IMR-90 (cell line): ENCODE measurements around the gene RIN1. TPM values are rescaled to one million over a fixed set of nuclear protein-coding genes. Genes with fewer than 3 reads are reported as not detected.
A peak's percentile ranks its signal among the peaks of the same experiment; 100 is the strongest.

Source experiments
- ATAC-seq: fragments of 200-7000 bp; cut with Tn5 transposase; 2 replicates; pipeline ENCODE4 v1.9.1; 2020; ENCODE audit warnings: low read depth, mild to moderate bottlenecking, moderate library complexity
- BruUV-seq: library from RNA; stranded (reverse); fragments of 400-500 nt; replicated peaks from 2 replicates; lab custom pipeline; 2021; lab: Mats Ljungman, UMichigan
- CTCF ChIA-PET: fragments of 300-600 bp; formaldehyde crosslinking; extraction: SDS; loops from one replicate; lab custom pipeline; 2021; ENCODE audit warnings: antibody characterized with exemption; lab: Yijun Ruan, JAX
- POLR2A ChIA-PET: fragments of 300-600 bp; sonication (Branson Sonifier 250); formaldehyde crosslinking; loops from one replicate; lab custom pipeline; 2022; ENCODE audit warnings: antibody characterized with exemption; ENCODE audit not compliant: unreplicated experiment; lab: Charles Lee
- DNase-seq: peaks from one replicate; pipeline ENCODE4 v3.0.0; 2013
- H2AFZ ChIP-seq: replicated peaks from 2 replicates; pipeline ENCODE3; 2013; ENCODE audit warnings: low read length, mild to moderate bottlenecking; ENCODE audit not compliant: poor library complexity
- H2AK5ac ChIP-seq: 2 replicates; pipeline ENCODE4 v1.6.1; 2013; ENCODE audit warnings: low read depth, low read length, inconsistent platforms
- H2AK9ac ChIP-seq: replicated peaks from 2 replicates; pipeline ENCODE3; 2013; ENCODE audit warnings: mild to moderate bottlenecking, low read depth, low read length, moderate library complexity; ENCODE audit not compliant: poor library complexity
- H2BK120ac ChIP-seq: 2 replicates; pipeline ENCODE4 v1.6.1; 2013; ENCODE audit warnings: low read depth, low read length, inconsistent platforms
- H2BK15ac ChIP-seq: 3 replicates; pipeline ENCODE4 v1.6.1; 2013; ENCODE audit warnings: low read depth, low read length, inconsistent platforms
- H2BK20ac ChIP-seq: 2 replicates; pipeline ENCODE4 v1.6.1; 2013; ENCODE audit warnings: low read depth, mild to moderate bottlenecking, inconsistent platforms, low read length, moderate library complexity
- H2BK5ac ChIP-seq: 2 replicates; pipeline ENCODE4 v1.6.1; 2013; ENCODE audit warnings: mild to moderate bottlenecking, low read depth, low read length, inconsistent platforms; ENCODE audit not compliant: poor library complexity, severe bottlenecking
- H3K14ac ChIP-seq: replicated peaks from 2 replicates; pipeline ENCODE4 v1.6.1; 2013; ENCODE audit warnings: low read depth, low read length, inconsistent platforms
- H3K18ac ChIP-seq: 2 replicates; pipeline ENCODE4 v1.6.1; 2013; ENCODE audit warnings: low read depth, low read length, control low read depth
- H3K23ac ChIP-seq: 2 replicates; pipeline ENCODE4 v1.6.1; 2013; ENCODE audit warnings: low read depth, low read length, inconsistent platforms
- H3K27ac ChIP-seq: 2 replicates; pipeline ENCODE4 v1.5.1; 2013; ENCODE audit warnings: mild to moderate bottlenecking, control low read depth, low read length; ENCODE audit not compliant: insufficient read depth
- H3K27me3 ChIP-seq: 2 replicates; pipeline ENCODE4 v1.6.1; 2013; ENCODE audit warnings: low read length; ENCODE audit not compliant: control insufficient read depth, insufficient read depth
- H3K36me3 ChIP-seq: 2 replicates; pipeline ENCODE4 v1.6.1; 2013; ENCODE audit warnings: low read length, mixed read lengths; ENCODE audit not compliant: control insufficient read depth, insufficient read depth
- H3K4ac ChIP-seq: 2 replicates; pipeline ENCODE4 v1.6.1; 2013; ENCODE audit warnings: low read depth, low read length, inconsistent platforms
- H3K4me1 ChIP-seq: 2 replicates; pipeline ENCODE4 v1.6.1; 2013; ENCODE audit warnings: low read length, mixed read lengths; ENCODE audit not compliant: control insufficient read depth, insufficient read depth
- H3K4me2 ChIP-seq: 2 replicates; pipeline ENCODE4 v1.6.1; 2013; ENCODE audit warnings: low read depth, mild to moderate bottlenecking, control low read depth, low read length, moderate library complexity
- H3K4me3 ChIP-seq: 2 replicates; pipeline ENCODE4 v1.5.1; 2013; ENCODE audit warnings: low read depth, mild to moderate bottlenecking, control low read depth, low read length, moderate library complexity; ENCODE audit not compliant: insufficient read depth
- H3K56ac ChIP-seq: 2 replicates; pipeline ENCODE4 v1.6.1; 2013; ENCODE audit warnings: low read length, inconsistent platforms; ENCODE audit not compliant: insufficient read depth; ENCODE audit errors: extremely low read depth
- H3K79me1 ChIP-seq, 2 experiments: 2 replicates each; pipeline ENCODE4 v1.6.1; 2013; ENCODE audit warnings: low read length in 2 of 2, inconsistent platforms in 1 of 2, low read depth in 1 of 2
- H3K9ac ChIP-seq: 2 replicates; pipeline ENCODE4 v1.6.1; 2013; ENCODE audit warnings: low read depth, low read length, control low read depth
- H3K9me1 ChIP-seq: 2 replicates; pipeline ENCODE4 v1.6.1; 2013; ENCODE audit warnings: low read length, inconsistent platforms; ENCODE audit not compliant: insufficient read depth
- H3K9me3 ChIP-seq: 2 replicates; pipeline ENCODE4 v1.6.1; 2013; ENCODE audit warnings: low read length; ENCODE audit not compliant: control insufficient read depth, insufficient read depth
- H4K20me1 ChIP-seq: 2 replicates; pipeline ENCODE4 v1.6.1; 2013; ENCODE audit warnings: low read length, inconsistent platforms; ENCODE audit not compliant: insufficient read depth
- H4K5ac ChIP-seq: 2 replicates; pipeline ENCODE4 v1.6.1; 2013; ENCODE audit warnings: mild to moderate bottlenecking, low read depth, low read length, control low read depth
- H4K8ac ChIP-seq, 2 experiments: 2 replicates each; pipeline ENCODE4 v1.6.1; 2013; ENCODE audit warnings: low read depth in 2 of 2, low read length in 2 of 2, control low read depth in 1 of 2, inconsistent platforms in 1 of 2
- H4K91ac ChIP-seq: 2 replicates; pipeline ENCODE4 v1.6.1; 2013; ENCODE audit warnings: low read depth, low read length, inconsistent platforms; ENCODE audit not compliant: insufficient read depth
- BHLHE40 ChIP-seq: fragments of 150-350 bp; IDR thresholded peaks from 2 replicates; pipeline ENCODE4 v1.6.1; 2016; ENCODE audit warnings: mild to moderate bottlenecking, low read depth, low read length
- CEBPB ChIP-seq: IDR thresholded peaks from 2 replicates; pipeline ENCODE4 v1.6.1; 2012; ENCODE audit warnings: low read depth, low read length, improper control_type of control experiment
- CHD1 ChIP-seq: IDR thresholded peaks from 2 replicates; pipeline ENCODE4 v1.6.1; 2012; ENCODE audit warnings: low read depth, low read length, improper control_type of control experiment
- CTCF ChIP-seq: conservative IDR thresholded peaks from 2 replicates; pipeline ENCODE4 v1.5.1; 2012; ENCODE audit warnings: mild to moderate bottlenecking, low read depth, low read length, improper control_type of control experiment
- ELK1 ChIP-seq: fragments of 150-350 bp; IDR thresholded peaks from 2 replicates; pipeline ENCODE4 v1.6.1; 2016; ENCODE audit warnings: low read depth, mild to moderate bottlenecking, low read length, moderate library complexity, borderline replicate concordance
- FOS ChIP-seq: fragments of 150-350 bp; IDR thresholded peaks from 2 replicates; pipeline ENCODE4 v1.6.1; 2016; ENCODE audit warnings: low read depth, low read length
- MAFK ChIP-seq: IDR thresholded peaks from 2 replicates; pipeline ENCODE4 v1.6.1; 2012; ENCODE audit warnings: low read depth, low read length, improper control_type of control experiment
- MXI1 ChIP-seq: IDR thresholded peaks from 2 replicates; pipeline ENCODE4 v1.6.1; 2012; ENCODE audit warnings: low read depth, mild to moderate bottlenecking, low read length, moderate library complexity, borderline replicate concordance
- NFE2L2 ChIP-seq: fragments of 150-350 bp; IDR thresholded peaks from 2 replicates; pipeline ENCODE4 v1.6.1; 2016; ENCODE audit warnings: low read depth, mild to moderate bottlenecking, low read length
- POLR2A ChIP-seq: IDR thresholded peaks from 2 replicates; pipeline ENCODE4 v1.6.1; 2012; ENCODE audit warnings: mild to moderate bottlenecking, low read depth, low read length
- RAD21 ChIP-seq: IDR thresholded peaks from 2 replicates; pipeline ENCODE4 v1.6.1; 2012; ENCODE audit warnings: low read length, improper control_type of control experiment
- RFX5 ChIP-seq: IDR thresholded peaks from 2 replicates; pipeline ENCODE4 v1.8.0; 2012; ENCODE audit warnings: low read depth, mild to moderate bottlenecking, low read length, moderate library complexity
- USF2 ChIP-seq: fragments of 150-350 bp; IDR thresholded peaks from 2 replicates; pipeline ENCODE4 v1.6.1; 2017; ENCODE audit warnings: mild to moderate bottlenecking, antibody characterized with exemption, low read length, low read depth
- WGBS, 2 experiments: methylation state at CpG; one replicate each; pipeline versions ENCODE4 v1.1.5 to v1.1.7; 2013; ENCODE audit warnings: missing lambda C conversion rate in 2 of 2; ENCODE audit not compliant: insufficient read length in 1 of 2; ENCODE audit errors: extremely low coverage in 2 of 2; 5-methylcytosine and 5-hydroxymethylcytosine counted together
- dilution Hi-C: fragments of 300-500 bp; cut with HindIII; formaldehyde crosslinking; loops from one replicate; pipeline ENCODE4 v1.14.3; 2018; ENCODE audit warnings: low sequenced_read_pairs; ENCODE audit not compliant: unreplicated experiment
- in situ Hi-C: fragments of 300-500 bp; cut with MboI; formaldehyde crosslinking; loops from 3 replicates; pipeline ENCODE4 v1.14.3; 2019; ENCODE audit warnings: low sequenced_read_pairs, inconsistent platforms, mixed read lengths
- intact Hi-C: fragments of 100-400 bp; cut with micrococcal nuclease; formaldehyde crosslinking; loops from 2 replicates; pipeline ENCODE4 v1.10.0; 2022
- polyA plus RNA-seq, 3 experiments: library from polyadenylated mRNA; depleted of rRNA; stranded (reverse); fragments of >200 nt; gene quantifications; 2 replicates each; pipeline ENCODE4 v1.2.3, GENCODE V29; 2012; ENCODE audit warnings: low replicate concordance in 1 of 3
- total RNA-seq: library from RNA; depleted of rRNA; stranded (reverse); fragments of >200 nt; gene quantifications from 2 replicates; pipeline ENCODE4 v1.2.3, GENCODE V29; 2012

RIN1 gene
- total and polyA plus RNA-seq, 2 of the 4 experiments (the other 2 are of a cell fraction) = 9.9 to 20.8 TPM

- TF ChIP-seq FOS = no peak
Observed at GRCh38 chr11:66322732-66323427, 13.4 kb downstream of the RIN1 start (continued).

- peaks cover 42% of the 10 kb centered on the region for H3K4me1 ChIP-seq
- BruUV-seq = no TSS peak
- TF ChIP-seq NFE2L2 (no peak), MXI1 (no peak), CEBPB (no peak), POLR2A (no peak), ELK1 (no peak), BHLHE40 (no peak), CHD1 (no peak), USF2 (no peak), RFX5 (no peak), MAFK (no peak), FOS (no peak), CTCF (no peak), RAD21 (no peak)
Observed at GRCh38 chr11:66321606-66322005, 14.6 kb downstream of the RIN1 start.

More at GRCh38 chr11:66321606-66322005, 14.6 kb downstream of the RIN1 start:
- peaks cover 2% of the 10 kb centered on the region for H4K20me1 ChIP-seq
- 80% methylated on average over 2 of the region's 4 CpGs; no CpG with 5 or more reads in 1 of the 2 experiments for WGBS, 2 experiments
- H2BK5ac ChIP-seq = no peak overlapping the region
- H2AK9ac ChIP-seq = no peak overlapping the region
- intact Hi-C loops (no loop called here), dilution Hi-C loops (no loop called here), in situ Hi-C loops (no loop called here)
- H3K9me1 ChIP-seq = peaks cover 30% of the 10 kb centered on the region
- no peak for ATAC-seq
- H3K4me3 ChIP-seq = no peak overlapping the region
- no peak for DNase-seq
- no peak overlapping the region for H3K56ac ChIP-seq
- no peak overlapping the region for H4K5ac ChIP-seq
- H2AFZ ChIP-seq = no peak overlapping the region
- ChIA-PET CTCF (interaction anchor here (1.6 kb wide), 1 partner anchor 10 kb away, joined by 5 read pairs; no protein-coding TSS in a partner anchor), POLR2A (interaction anchor here (1.2 kb wide), 1 partner anchor 9 kb away, joined by 4 read pairs; no protein-coding TSS in a partner anchor)
- no peaks in the 10 kb centered on the region for H3K9me3 ChIP-seq
- no peak overlapping the region for H4K91ac ChIP-seq
- no peak overlapping the region for H3K23ac ChIP-seq
- H2BK20ac ChIP-seq = 0 out of 2 replicates have a peak overlapping the region, but pooled peaks have one; percentile 1
- H3K18ac ChIP-seq = no peak overlapping the region
- H2BK15ac ChIP-seq = no peak overlapping the region
- H3K27ac ChIP-seq = no peak overlapping the region
- no peak overlapping the region for H3K4me2 ChIP-seq
- H3K4ac ChIP-seq = no peak overlapping the region
- H4K8ac ChIP-seq = no peak overlapping the region
- H2AK5ac ChIP-seq = no peak overlapping the region
- peaks cover 0 to 27% of the 10 kb centered on the region in 2 experiments; a peak in 2 of 4 replicates for H3K79me1 ChIP-seq
- no peak overlapping the region for H2BK120ac ChIP-seq
- H3K36me3 ChIP-seq = no peaks in the 10 kb centered on the region
- H3K27me3 ChIP-seq = no peaks in the 10 kb centered on the region
- no peak overlapping the region for H3K9ac ChIP-seq
- H3K14ac ChIP-seq = no peak overlapping the region
